Skeletal muscle tissue (tissue), 4 donors: ENCODE results near the gene C2CD4A. TPM values are rescaled to one million over a fixed set of nuclear protein-coding genes. Genes with fewer than 3 reads are reported as not detected.
"Not testable (repeated sequence)": the region's sequence is repeated elsewhere in the genome, so short reads cannot be mapped to it uniquely, and the experiment has no call there.

ENCODE experiments used
- H3K27ac ChIP-seq: one replicate; pipeline ENCODE4 v1.7.0; 2013; ENCODE audit warnings: mild to moderate bottlenecking, low read depth, low read length, inconsistent platforms
- H3K27me3 ChIP-seq, 3 donors: one replicate each; pipeline ENCODE4 v1.7.0; 2013; ENCODE audit warnings: low read length in 3 of 3; ENCODE audit not compliant: control insufficient read depth in 3 of 3, insufficient read depth in 3 of 3
- H3K36me3 ChIP-seq, 3 donors: one replicate each; pipeline ENCODE4 v1.7.0; 2013; ENCODE audit warnings: low read length in 3 of 3; ENCODE audit not compliant: control insufficient read depth in 3 of 3, insufficient read depth in 3 of 3
- H3K4me1 ChIP-seq, 3 donors: one replicate each; pipeline ENCODE4 v1.7.0; 2013; ENCODE audit warnings: low read length in 3 of 3, mild to moderate bottlenecking in 3 of 3; ENCODE audit not compliant: control insufficient read depth in 3 of 3, insufficient read depth in 3 of 3
- H3K4me3 ChIP-seq, 3 donors: one replicate each; pipeline ENCODE4 v1.7.0; 2013; ENCODE audit warnings: low read length in 3 of 3
- H3K9ac ChIP-seq, 3 donors: one replicate each; pipeline ENCODE4 v1.7.0; 2013; ENCODE audit warnings: low read length in 3 of 3, mild to moderate bottlenecking in 3 of 3, moderate library complexity in 2 of 3, low read depth in 1 of 3
- H3K9me3 ChIP-seq, 3 donors: one replicate each; pipeline ENCODE4 v1.7.0; 2013; ENCODE audit warnings: low read length in 3 of 3; ENCODE audit not compliant: control insufficient read depth in 3 of 3
- total RNA-seq: library from RNA; depleted of rRNA; stranded (reverse); fragments of >200 nt; gene quantifications from one replicate; pipeline ENCODE4 v1.2.3, GENCODE V29; 2014
- donor health status: Osteomylitis.

The C2CD4A gene
- total RNA-seq, 1 donor from 2014 or later, result not detected

GRCh38 chr15:62048254-62048653 lies 18.5 kb upstream of the C2CD4A start:
- H3K27ac ChIP-seq, H3K9me3 ChIP-seq, H3K9ac ChIP-seq, H3K4me3 ChIP-seq, H3K27me3 ChIP-seq, H3K36me3 ChIP-seq, H3K4me1 ChIP-seq: not testable (repeated sequence)

DNA sequence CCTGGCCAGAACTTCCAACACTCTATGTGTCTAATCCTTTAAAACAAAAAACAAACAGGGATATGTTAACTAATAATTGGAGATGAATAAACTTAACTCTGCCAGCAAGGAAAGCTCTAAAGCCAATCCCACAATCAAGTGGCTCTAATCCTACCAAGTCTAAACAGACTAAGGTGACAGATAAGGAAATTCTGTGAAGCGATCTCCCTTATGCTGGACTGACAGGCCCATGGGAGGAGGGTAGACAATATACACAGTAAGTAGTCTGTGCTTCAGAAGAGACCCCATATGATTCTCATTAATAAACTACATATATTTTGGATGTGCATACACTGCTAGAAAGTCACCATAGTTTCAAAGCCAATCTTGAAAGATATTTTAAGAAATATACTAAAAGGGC lies 16.7 kb upstream of the C2CD4A start:
- Histone ChIP-seq H3K4me3 (no peak overlapping the region), H3K4me1 (peaks cover 9 to 17% (median 14%) of the 10 kb centered on the region in 3 donors), H3K9me3 (no peaks in the 10 kb centered on the region), H3K36me3 (no peaks in the 10 kb centered on the region), H3K27ac (no peak overlapping the region), H3K9ac (no peak overlapping the region), H3K27me3 (no peaks in the 10 kb centered on the region)

GRCh38 chr15:62051166-62051565 lies 15.6 kb upstream of the C2CD4A start:
- H3K27ac ChIP-seq, result peak overlapping the region; percentile 52
- H3K9ac ChIP-seq, result peak overlapping the region in 2 of 3 donors; percentile 51 to 57
- no peak overlapping the region for H3K4me3 ChIP-seq
- peaks cover 9 to 17% (median 12%) of the 10 kb centered on the region in 3 donors for H3K4me1 ChIP-seq
- H3K36me3 ChIP-seq, result no peaks in the 10 kb centered on the region
- no peaks in the 10 kb centered on the region for H3K9me3 ChIP-seq
- H3K27me3 ChIP-seq, result no peaks in the 10 kb centered on the region

DNA sequence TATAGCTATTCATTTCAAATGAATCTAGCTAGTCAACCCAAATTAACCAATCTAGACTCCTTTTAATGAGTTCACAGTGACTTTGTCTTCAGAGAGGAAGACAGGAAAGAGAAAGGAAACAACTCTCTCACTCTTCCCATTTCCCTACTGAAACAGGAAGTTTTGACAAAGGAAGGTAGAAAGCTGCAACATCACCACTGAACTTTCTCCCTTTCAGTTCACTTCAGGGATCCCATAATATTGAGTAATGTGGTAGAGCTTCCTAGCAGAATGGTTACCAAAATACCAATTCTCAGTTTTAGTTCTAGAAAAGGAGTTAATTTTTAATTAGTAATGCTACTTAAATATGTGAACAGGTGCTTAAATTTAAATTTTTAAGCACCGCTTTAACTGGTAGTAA lies 14.1 kb upstream of the C2CD4A start:
- Histone ChIP-seq H3K4me3 (no peak overlapping the region), H3K4me1 (peaks cover 9 to 17% (median 10%) of the 10 kb centered on the region in 3 donors), H3K36me3 (no peaks in the 10 kb centered on the region), H3K27me3 (no peaks in the 10 kb centered on the region), H3K27ac (peak overlapping the region; percentile 71), H3K9me3 (no peaks in the 10 kb centered on the region), H3K9ac (no peak overlapping the region)

DNA sequence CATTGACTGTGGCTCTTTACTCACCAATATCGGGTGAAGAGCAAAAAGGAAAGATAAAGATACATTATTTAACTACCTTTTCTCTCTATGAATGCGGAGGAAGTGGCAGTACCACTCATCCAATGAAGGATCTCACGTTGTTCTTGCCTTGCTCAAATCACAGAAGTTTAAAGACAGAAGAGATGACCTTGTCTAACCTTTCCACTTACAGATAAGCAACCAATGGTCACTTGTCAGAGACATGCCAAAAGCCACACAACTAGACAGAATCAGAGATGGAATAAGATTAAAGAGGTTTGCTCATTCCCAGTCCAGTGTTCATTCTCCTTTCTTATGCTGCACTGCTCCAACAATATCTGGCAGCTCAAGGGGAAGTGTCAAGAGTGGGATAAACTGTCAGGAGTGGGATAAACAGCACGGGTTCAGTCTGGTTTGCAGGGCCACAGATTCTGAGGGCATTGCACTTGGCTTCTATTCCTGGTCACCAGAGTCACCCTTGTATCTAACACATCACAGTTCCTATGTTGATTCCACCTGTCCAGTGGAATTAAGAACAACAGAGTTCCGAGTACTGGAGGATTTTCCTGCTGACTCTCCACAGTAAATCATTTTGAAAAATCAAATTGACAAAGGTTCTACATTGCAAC lies 13.2 kb upstream of the C2CD4A start:
- Histone ChIP-seq H3K4me1 (peaks cover 10 to 19% (median 11%) of the 10 kb centered on the region in 3 donors), H3K27ac (peak overlapping the region; percentile 71), H3K9me3 (no peaks in the 10 kb centered on the region), H3K9ac (no peak overlapping the region), H3K4me3 (no peak overlapping the region), H3K27me3 (no peaks in the 10 kb centered on the region), H3K36me3 (no peaks in the 10 kb centered on the region)

DNA sequence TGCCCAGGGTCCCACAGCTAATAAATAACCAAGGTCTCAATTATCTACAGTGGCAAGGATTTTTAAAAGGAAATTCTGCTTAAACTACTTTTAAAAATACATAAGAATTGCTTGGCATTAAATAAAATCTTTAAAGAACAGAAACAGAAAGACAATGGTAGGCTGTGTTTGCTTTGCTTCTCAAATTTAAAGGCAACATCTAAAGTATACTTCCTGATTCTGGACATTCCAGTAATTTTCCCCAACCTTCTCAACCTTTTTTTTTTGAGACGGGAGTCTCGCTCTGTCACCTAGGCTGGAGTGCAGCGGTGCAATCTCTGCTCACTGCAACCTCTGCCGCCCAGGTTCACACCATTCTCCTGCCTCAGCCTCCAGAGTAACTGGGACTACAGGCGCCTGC lies 11.8 kb upstream of the C2CD4A start:
- Histone ChIP-seq H3K27me3 (no peaks in the 10 kb centered on the region), H3K4me1 (peaks cover 13 to 25% (median 16%) of the 10 kb centered on the region in 3 donors), H3K27ac (no peak overlapping the region), H3K36me3 (no peaks in the 10 kb centered on the region), H3K4me3 (no peak overlapping the region), H3K9ac (no peak overlapping the region), H3K9me3 (no peaks in the 10 kb centered on the region)

DNA sequence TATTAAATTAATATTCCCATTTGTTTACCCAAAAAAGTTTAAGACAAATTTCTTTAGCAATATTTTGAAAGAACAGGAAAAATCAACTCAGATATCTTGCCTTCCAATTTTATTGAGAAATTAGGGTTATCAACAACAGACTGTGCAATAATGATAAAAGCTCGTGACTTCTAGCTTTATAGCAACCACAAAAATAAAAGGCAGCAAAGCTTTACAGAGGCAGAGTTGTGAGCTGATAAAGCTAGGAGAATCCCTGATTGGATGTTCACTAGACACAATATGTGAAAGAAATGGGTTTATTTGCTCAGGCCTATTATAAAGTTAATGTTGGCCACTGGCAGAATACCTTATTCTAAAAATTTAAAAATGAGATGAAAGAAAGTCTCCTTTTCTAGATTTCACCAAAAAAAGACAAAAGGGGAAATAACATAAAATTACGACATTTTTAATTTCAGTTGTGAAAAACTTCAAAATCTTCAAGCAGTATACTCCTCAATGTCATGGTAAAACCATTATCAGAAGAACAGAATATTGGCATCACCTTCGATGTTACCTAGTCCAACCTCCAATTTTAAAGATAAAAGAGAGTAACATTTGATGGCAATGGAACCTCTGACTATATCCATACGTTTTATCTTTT lies 9.3 kb upstream of the C2CD4A start:
- Histone ChIP-seq H3K9ac (no peak overlapping the region), H3K27me3 (no peaks in the 10 kb centered on the region), H3K36me3 (no peaks in the 10 kb centered on the region), H3K27ac (no peak overlapping the region), H3K4me3 (no peak overlapping the region), H3K9me3 (no peaks in the 10 kb centered on the region), H3K4me1 (peaks cover 13 to 28% (median 22%) of the 10 kb centered on the region in 3 donors)

- Histone ChIP-seq H3K9ac (no peak overlapping the region), H3K9me3 (no peaks in the 10 kb centered on the region), H3K4me3 (no peak overlapping the region), H3K4me1 (peaks cover 8 to 22% (median 19%) of the 10 kb centered on the region in 3 donors), H3K27ac (no peak overlapping the region), H3K36me3 (no peaks in the 10 kb centered on the region), H3K27me3 (no peaks in the 10 kb centered on the region)
Observed at GRCh38 chr15:62058327-62059028, 8.3 kb upstream of the C2CD4A start.

DNA sequence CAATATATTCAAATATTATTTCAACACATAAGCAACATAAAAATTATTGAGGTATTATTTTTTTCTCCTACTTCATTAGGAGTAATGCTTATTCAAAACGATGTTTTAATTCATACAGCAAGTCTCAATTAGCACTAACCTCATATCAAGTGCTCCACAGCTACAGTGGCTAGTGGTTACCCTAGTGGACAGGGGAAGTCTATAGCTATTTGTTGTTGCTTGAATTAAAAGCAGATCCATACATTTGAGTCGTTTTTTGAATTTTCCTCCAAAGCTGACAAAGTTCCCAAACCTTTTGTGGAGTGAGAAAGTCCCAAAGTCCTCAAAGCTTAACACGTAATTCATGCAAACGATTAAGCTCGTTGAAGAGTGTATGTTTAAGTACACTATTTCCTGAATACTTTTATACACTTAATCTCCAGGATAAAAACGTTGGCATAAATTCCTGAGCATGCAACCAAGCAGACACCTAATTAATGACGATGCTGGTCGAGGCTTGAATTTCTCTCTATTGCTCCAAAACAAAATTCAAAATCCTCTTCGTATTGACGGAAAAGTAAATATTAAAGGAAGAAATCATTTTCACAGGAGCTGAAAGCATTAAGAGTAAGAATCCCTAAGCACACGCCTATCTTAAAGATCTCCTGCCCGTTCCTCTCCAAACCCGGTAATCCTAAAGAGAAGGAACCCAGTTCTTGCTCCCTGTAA lies 7.5 kb upstream of the C2CD4A start:
- no peaks in the 10 kb centered on the region for H3K9me3 ChIP-seq
- H3K4me3 ChIP-seq, result peak overlapping the region; percentile 89 to 98 (median 94)
- H3K9ac ChIP-seq, result peak overlapping the region; percentile 87 to 95 (median 93)
- H3K27ac ChIP-seq, result peak overlapping the region; percentile 93
- no peaks in the 10 kb centered on the region for H3K27me3 ChIP-seq
- H3K4me1 ChIP-seq, result peaks cover 3 to 16% (median 13%) of the 10 kb centered on the region in 3 donors
- H3K36me3 ChIP-seq, result no peaks in the 10 kb centered on the region
